ENCODE results near the gene ITIH4.

The ITIH4 gene

DNA sequence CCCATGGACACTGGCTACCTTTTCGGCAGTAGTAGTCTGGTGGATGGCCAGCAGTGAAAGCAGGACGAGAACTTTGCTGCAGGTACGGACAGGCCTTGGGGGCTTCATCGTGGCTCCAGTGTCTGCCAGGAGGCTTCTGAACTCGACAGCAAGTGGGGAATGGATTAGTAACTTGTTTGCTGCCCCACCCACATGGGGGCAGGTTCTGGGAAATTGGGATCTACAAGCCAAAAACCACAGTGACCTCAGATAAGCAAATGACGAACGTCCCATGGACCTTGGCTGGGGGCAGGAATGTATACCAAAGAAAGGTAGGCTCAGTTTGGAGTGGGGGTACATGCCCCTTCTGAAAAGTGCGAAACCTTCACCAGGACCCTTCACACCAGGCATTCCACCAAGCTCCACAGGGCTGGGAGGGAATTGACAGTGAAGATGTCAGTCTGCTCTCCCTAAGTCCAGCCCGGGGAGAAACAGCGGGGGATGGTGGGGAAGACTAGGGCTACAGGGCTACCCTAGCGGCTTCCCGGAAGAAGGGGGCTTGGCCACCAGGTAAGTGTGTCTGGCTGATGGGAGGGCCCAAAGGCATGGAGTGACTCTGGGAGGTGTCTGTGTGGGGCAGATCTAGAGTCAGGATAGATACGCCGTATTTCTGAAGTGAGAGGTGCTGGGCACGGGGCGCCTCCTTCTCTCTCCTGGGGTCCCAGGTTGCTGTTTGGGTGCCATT lies at the start of gene ITIH4:
Gene ITIH4, minus strand, starts transcription at position 138 of the 724 bp plus-strand sequence. Its CDS starts 30 bp downstream, at position 108.
- no peak for DNase-seq

DNA sequence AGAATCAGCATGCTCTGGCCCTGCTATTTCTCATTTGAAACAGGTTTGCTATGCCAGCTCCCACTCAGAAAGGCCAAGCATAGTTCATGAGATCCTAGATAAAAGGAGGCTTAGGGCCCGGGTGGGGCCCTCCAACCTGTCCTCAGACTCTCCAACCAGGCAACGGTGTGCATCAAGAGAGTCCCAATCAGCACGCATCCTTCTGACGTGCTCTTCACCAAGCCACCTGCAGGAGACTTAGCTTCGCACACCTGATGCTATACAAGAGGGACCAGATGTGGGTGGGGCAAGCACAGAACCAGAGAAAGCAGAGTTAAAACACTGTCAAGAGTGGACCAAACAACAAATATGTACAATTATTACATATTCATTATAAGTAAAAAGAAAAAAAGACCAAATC lies 49.6 kb upstream of the ITIH4 start:
- no peak for DNase-seq

DNA sequence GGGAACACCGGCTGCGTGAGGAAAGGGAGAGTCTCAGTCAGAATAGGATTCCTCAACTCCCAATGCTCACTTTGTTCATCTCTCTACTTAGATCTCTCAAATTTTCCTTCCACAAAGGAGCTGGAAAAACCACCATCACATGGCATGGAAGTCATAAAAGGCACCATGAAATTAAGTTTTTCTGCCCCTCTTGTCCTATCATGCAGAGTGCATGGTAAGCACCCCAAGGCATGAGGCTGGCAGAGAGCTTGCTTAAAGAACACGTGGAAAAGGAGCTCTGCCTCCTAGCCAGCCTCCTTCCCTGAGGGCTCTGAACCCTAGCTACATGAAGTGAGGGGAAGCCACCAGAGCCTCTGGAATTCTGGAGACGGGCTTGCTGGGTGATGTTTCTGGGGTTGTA lies 49.1 kb upstream of the ITIH4 start:
- DNase-seq: no peak

DNA sequence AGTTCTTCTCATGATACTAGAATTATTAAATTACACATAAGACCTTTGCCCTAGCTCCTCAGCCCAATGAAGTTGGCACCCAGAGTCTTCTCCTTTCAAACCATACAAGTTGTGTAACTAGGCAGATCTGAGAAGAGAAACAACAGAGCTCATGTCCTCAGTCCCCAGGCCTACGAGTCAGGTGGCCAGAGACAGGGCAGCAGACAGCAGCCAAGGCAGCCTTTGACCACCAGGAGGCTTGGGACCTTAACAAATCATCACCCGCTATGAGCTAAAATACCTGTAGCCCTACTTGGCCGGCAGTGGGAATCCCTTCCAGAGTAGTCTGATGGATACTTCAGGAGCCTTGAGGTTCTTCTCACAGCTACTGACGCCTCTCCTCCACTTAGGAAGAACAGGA lies 48.6 kb upstream of the ITIH4 start:
- DNase-seq: no peak

DNA sequence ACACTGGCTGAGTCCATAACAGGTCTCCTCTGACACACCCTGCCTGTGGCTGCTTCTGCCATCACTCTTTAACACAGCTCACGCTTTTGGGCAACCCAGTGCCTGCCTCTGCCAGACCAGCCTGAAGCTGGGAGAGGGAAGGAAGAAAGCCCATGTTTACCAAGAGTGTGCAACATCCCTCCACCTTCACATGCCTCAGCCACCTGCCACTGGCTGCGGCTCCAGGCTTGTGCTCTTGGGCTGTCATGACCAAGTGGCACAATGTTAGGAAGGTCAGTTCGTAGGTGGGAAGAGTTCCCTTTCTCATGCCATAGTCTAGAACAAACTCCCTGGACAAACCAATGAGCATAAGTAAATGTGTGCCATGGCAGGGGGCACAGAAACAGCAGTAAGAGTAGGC lies 46.6 kb upstream of the ITIH4 start:
- no peak for DNase-seq

DNA sequence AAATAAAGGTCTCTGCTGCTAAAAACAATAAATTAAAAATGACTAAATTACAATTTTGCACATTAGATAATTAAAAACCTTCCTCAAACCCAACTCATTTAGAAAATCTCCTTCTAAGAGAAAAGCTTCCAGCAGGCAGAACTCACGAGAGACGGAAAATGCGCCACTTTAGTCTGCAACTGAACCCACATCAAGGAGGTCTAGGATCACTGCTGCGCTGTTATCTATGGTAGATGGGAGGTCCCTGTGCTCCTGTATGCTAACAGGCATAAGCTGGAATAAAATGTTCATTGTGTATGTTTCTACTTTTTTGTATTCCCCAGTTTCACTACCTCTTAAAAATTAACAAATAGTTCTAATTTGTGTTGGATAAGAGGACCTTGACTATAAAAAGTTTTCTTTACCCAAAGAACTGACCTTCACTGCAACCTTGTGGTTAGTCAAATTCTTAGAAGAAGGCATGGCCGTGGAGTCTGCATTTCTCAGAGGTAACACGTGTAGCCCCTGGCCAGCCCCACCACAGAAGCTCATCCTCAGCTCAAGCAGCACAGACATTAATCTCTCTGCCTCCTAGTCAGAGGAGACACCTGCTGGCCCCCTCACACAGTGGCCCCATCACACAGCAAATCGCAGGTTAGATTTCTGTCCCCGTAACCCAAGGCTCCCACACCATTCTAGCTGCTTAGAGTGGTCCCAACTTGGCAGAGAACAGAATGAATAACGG lies 44.6 kb upstream of the ITIH4 start:
- DNase-seq: no peak

DNA sequence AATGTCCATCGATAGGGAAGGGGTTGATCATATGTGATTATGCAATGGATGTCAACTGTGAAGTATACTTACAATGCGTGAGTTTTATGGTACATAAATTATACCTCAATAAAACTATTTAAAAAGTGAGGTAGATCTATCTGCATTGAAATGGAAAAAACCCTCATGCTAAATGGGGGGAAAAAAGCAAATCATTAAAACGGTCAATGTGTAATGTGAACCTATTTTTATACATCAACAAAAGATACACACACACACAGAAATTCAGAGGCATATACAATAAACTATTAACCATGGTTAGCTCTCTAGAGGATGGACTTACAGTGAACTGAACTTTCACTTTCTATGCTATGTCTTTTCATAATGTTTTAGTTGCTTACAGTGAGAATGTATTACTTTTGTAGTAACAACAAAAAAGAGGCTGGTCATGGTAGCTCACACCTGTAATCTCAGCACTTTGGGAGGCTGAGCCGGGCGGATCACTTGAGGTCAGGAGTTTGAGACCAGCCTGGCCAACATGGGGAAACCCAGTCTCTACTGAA lies 43.8 kb upstream of the ITIH4 start:
- DNase-seq: no peak

DNA sequence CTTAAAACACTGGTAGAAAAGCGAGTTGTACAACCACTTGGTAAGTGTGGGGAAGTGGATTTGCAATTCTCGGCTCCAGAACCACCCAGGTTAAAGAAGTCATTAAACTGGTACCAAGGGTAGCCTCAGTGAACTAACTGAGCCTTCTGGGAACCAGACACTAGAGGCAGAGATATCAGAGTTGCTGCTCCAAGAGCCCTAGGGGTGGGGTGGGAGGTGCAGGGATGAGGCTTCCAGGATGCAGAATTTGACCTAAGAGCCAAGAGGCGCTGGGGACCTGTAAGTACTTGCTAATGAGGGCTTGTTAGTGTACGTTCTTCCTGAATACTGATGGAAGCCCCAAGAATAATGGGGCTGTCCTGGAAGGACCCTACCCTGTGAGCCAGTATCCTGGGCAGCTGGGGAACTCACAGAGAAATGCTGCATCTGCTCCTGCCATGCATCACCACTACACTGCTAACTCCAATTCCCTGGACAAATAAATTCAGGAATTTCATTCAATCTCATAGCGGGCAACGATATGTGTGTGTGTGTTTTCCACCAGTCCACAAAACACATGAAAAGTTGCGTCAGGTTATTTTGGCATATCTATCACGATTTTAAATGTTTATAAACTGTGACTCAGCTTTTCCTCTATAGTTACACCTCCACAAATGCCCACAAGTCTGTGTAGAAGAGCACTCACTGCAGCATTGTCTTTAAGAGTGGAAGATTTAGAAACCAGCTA lies 43.1 kb upstream of the ITIH4 start:
- DNase-seq: no peak

DNA sequence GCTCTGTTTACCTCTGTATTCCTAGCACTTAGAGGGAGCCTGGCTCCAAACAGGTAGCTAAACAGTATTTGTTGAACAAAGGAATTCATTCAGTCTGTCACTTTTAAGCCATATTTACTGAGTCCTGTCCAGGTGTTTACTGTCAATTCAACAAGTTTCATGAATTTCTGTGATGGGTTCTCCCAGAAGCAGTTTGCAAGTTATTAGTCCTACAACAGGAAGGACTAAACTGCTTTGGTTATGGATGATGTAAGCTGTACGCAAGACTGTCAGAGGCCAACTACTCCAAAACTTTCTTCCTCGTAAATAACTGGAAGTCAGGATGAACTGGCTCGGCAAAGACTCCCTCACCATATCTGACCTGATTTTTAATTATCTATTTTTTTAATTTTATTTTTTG lies 41.8 kb upstream of the ITIH4 start:
- no peak for DNase-seq

DNA sequence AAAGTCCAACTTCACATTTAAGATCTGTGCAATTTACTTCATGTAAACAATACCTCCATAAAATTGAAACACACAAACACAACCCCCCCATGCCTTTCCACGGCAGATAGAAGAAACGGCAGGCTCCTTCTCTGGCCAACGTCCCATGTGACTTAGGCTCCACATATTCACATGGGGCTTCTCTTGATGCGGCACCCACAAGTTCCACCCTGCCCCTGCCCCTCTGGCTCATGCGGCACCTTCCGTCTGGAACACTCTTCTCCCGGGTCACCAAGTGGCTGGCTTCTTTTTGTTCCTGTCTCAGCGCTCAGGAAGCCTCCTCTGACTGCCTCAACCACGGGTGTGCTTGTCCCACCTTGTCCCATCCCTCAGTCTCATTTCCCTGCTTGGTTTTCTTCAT lies 41.3 kb upstream of the ITIH4 start:
- no peak for DNase-seq

DNA sequence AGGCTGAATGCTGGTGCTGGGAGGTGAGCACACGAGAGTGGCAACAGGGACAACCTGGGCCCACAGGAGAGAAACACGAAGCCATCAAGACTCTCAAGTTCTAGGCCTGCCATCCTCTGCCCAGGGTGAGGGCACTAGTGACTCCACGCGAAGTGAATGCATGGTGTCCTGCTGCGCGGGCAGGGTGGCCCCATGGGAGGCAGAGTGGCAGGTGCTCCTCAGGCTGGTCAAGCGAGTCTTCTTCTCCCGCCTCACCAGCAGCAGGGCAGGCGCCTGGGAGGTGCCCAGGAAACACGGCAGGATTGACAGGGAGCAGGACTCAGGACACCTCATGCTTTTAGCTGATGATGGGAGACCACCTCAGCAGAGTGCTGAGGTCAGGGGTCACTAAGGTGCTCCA lies 40.0 kb upstream of the ITIH4 start:
- no peak for DNase-seq

DNA sequence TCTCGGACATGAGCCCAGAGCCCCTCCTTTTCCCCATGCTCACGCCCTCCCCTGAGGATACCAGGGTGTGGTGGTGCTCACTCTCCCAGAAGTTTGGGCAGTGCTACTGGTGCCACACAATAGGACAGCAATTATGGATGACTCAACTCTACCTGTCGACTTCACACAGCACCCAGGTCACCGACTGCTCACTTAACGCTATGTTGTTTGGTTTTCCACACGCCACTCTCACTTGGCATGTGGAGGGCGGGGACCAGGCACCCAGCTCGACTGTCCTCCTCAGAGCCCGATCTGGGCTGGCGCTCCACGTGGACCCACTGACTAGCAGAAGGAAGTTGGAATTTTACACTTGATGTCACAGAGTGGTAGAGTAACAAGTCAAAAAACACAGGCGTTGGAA lies 36.0 kb upstream of the ITIH4 start:
- no peak for DNase-seq

DNA sequence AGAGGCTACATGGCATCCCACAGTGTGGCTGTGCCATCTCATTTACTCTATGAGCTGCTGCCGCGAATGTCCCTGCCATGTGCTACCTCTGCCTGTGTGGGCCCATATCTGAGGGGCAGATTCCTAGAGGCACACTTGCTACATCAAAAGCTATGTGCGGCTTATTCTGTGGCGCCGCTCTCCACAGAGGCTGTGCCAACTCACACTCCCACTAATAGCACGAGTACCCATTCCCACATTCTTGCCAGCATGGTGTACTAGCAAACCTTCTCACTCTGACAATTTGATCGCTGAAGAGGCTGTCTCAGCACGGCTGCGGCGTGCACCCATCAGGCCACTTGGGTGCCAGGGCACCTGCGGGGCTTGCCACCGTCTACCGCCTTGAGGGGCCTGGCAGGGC lies 35.5 kb upstream of the ITIH4 start:
- DNase-seq: no peak

DNA sequence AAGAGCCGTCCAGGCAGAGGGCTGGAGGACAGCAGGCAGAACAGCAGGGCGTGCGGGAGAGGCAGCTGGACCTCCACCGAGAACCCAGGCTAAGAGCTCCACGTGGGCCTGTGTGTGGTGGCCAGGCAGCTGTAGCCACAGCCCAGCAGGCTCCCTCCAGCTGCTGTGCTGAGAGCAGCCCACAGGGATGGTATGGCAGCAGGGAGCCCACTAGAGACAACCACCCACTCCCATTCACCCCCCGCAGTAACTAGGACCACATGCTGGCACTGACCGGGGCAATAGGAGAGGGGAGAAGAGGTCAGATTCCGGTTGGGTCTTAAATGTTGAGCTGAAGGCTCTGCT lies 29.9 kb upstream of the ITIH4 start:
- no peak for DNase-seq

DNA sequence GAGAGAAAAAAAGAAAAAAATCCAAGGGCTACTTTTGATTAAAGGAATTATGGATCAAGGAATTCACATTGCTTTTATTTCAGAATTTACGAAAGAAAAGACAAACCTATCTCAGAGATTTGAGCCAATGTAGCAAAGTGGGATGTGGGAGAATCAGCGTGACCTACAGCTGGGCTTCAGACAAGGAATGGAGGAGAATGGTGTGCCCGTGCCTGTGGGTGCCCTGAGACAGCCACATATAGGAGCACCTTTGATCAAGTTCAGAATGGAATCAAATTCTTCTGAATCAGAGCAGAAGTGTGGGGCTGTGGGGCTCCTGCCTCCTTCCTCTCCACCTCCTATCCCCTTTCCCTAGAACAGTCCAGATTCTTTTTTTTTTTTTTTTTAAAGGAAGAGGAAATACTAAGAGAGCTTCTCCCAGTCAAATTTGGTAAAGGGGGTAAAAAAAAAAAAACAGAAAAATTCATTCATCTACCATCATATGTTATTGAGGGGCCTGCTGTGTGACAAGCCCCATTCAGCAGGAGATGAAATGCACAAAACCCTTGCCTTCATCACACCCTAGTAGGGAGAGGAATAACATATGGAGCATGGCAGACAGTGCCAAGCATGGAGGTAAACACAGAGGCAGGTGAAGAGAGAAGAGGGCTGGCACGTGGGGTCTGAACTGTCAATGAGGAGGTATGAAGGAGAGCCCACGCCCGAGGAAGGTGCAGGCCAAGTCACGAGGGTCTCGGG lies 29.4 kb upstream of the ITIH4 start:
- DNase-seq: no peak

DNA sequence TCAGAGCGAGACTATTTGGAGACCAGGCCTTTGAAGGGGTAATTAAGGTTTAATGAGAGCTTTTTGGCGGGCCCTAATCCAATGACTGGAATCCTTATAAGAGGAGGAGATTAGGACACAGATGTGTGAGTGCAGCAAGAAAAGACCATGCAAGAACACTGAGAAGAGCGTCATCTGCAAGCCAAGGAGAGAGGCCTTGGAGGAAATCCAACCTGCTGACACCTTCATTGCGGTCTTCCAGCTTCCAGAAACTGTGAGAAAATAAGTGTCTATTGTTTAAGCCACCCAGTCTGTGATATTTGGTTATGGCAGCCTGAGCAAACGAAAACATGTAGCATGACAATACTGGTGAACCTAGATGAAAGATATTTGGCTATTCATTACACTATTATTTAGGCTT lies 27.4 kb upstream of the ITIH4 start:
- no peak for DNase-seq

DNA sequence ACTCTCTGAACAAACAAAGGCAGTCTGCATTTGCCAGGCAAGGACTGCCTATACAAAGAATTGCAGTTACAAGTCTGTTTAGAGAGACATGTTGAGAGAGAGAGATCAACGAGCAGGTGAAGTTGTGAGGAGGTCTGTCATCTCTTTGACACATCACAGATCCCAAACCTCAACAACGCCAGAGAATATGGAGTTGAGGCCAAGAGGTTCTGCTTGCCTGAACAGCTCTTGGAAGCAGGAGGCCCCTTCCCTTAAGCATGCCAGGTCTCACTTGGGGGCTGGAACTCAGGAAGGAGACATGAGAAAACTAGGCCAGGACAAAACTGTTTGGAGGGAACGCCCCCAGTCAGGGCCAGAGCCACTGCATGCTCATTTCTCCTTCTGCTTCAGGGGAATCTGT lies 26.7 kb upstream of the ITIH4 start:
- DNase-seq: no peak

DNA sequence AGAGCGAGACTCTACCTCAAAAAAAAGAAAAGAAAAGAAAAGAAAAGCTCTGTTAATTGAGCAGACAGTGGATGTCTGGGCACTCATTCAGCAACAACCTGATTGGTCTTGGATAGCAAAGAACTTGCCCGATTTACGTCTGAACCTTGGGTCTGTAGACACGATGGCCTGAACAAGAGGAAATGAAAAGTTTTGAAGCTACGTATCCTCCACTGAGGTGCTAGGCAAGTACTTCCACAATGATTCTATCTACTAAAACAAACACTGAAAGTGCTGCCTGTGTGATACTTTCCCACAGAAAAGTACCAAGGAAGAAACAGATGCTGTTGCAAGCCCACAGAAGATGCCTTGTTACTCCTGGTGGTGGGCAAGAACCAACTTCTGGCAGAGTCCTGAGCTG lies 26.2 kb upstream of the ITIH4 start:
- DNase-seq: no peak

DNA sequence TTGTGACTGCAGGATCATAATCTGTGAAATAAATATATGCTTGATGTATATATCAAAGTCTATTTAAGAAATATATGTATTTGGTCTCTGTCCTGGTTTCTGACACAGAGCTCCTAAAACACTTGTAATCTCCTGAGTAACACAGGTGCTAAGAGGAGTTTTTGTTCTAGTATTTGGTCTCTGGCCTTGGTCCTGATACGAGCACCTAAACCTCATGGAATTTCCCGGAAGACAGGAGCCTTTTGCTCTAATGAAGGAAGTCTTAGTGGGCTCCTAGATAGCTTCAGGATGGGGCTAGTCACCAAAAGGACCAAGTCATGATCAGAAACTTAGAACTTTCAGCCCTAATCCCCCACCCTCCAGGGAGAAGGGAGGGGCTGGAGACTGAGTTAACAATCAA lies 23.5 kb upstream of the ITIH4 start:
- DNase-seq: no peak

DNA sequence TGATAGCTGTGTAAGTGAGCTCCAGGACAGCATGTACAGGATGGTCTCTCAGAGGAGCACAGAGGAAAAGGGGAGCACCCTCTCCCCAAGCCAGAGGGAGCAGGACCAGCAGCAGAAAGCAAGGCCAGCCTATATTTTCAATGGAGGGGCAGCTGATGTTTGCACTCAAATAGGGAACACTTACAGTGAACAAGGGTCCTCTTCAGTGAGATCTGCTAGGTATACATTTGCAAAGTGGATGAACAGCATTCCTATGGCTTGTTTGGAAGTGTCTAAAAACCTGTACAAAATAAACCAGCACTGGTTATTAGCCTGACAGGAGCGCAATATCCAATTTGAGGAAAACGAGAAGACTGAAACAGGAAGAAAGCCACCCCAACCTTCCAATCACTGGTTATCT lies 21.9 kb upstream of the ITIH4 start:
- no peak for DNase-seq

DNA sequence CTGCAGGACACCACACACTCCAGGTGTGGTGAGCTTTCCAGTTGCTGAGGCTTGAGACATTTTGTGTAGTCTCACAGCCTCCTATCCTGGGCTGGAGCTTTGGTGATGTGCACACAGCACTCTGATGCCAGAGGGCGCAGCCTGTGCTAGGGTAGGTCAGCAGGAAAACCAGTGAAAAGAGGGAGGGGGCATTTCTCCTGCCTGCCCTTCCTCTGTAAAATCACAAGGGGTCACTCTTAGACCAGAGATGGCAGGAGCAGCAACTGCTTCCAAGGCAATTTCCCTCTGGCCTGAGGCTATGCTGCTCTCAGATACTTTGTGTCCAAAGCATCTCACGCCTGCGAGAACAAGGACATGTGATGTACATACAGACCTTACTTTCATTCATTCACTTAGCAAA lies 20.9 kb upstream of the ITIH4 start:
- DNase-seq: peak in 1 of 2 donors; percentile 37

DNA sequence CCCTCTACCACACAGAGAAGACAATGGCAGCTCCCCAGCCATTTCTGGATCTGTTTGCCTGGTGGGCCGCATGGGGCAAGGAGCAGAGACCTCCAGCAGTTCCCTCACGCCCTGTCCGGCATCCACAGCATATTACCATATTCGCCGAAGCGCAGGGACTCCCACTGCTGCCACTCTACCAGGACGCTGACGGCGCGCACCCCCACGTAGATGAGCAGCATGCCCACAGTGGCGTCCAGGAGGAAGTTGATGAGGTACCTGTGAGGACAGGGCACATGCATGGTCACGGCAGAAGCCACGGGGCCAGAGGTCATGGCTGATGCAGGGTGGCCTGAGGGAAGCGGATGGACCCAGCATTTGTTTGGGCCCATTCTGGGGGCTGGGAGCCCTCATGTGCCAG lies 19.2 kb upstream of the ITIH4 start:
- no peak for DNase-seq

DNA sequence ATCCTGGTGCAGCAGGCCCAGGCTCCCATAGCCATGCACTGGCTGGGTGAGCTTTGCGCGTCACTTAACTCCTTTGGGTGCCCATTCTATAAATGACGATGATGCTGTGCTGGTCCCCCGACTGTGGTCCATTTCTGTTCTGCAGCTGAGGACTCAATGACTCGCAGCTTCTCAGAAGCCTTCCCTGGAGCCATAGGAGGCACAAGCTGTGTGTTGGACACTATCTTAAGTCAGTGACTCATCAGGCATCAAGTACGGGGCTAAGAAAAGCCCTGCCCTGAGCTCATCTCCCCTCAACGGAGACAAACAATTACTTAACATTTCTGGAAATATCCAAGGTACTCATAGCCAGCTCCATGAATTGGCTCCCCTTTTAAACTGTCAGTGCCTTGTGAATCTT lies 18.1 kb upstream of the ITIH4 start:
- no peak for DNase-seq
